A549 (cell line): ENCODE results near the gene COPE. TPM values are rescaled to one million over a fixed set of nuclear protein-coding genes. Genes with fewer than 3 reads are reported as not detected.

ENCODE experiments used
- ATAC-seq, 2 experiments: fragments of 200-7000 bp in 1 of 2; fragments of >200 bp in 1 of 2; cut with Nextera tagmentation in 1 of 2; cut with Tn5 transposase in 1 of 2; 3 replicates each; pipeline versions ENCODE4 v1.8.0 to v1.9.1; 2018 to 2020; ENCODE audit warnings: mild to moderate bottlenecking in 1 of 2, moderate library complexity in 1 of 2
- CTCF ChIA-PET: fragments of 300-600 bp; sonication (Branson Sonifier 250); formaldehyde crosslinking; extraction: SDS; loops from one replicate; lab custom pipeline; 2021; ENCODE audit warnings: antibody characterized with exemption, inconsistent platforms; lab: Yijun Ruan, JAX
- POLR2A ChIA-PET: fragments of 350-600 bp; formaldehyde crosslinking; extraction: SDS; loops from one replicate; lab custom pipeline; 2021; ENCODE audit warnings: antibody characterized with exemption, inconsistent platforms; lab: Yijun Ruan, JAX
- DNase-seq, 2 experiments: peaks; one replicate each; pipeline versions ENCODE4 v3.0.0 to v3.0.0-alpha.2; 2011 to 2016; ENCODE audit warnings: low read depth in 1 of 2, low spot score in 1 of 2
- FAIRE-seq: peaks from 2 replicates; lab custom pipeline; 2011; peaks lifted over from hg19 to GRCh38; lab: Jason Lieb, UNC
- H3K27ac ChIP-seq, 2 experiments: fragments of >200 bp; sonication (Bioruptor Twin); formaldehyde crosslinking; 3 replicates each; pipeline ENCODE4 v1.5.1; 2016 to 2017
- H3K4me1 ChIP-seq: fragments of >200 bp; sonication (Bioruptor Twin); formaldehyde crosslinking; 3 replicates; pipeline ENCODE4 v1.6.1; 2016
- H3K4me2 ChIP-seq: fragments of >200 bp; sonication (Bioruptor Twin); formaldehyde crosslinking; 3 replicates; pipeline ENCODE4 v1.6.1; 2016
- H3K4me3 ChIP-seq: fragments of >200 bp; sonication (Bioruptor Twin); formaldehyde crosslinking; 3 replicates; pipeline ENCODE4 v1.5.1; 2016
- H3K9me3 ChIP-seq: fragments of >200 bp; sonication (Bioruptor Twin); formaldehyde crosslinking; 3 replicates; pipeline ENCODE4 v1.6.1; 2016
- BHLHE40 ChIP-seq: IDR thresholded peaks from 2 replicates; pipeline ENCODE4 v1.6.1; 2012; ENCODE audit warnings: low read depth, low read length, inconsistent platforms
- CBX2 ChIP-seq: fragments of 200-600 bp; sonication (generic); IDR thresholded peaks from 2 replicates; pipeline ENCODE4 v1.6.1; 2016; ENCODE audit warnings: low read depth, mild to moderate bottlenecking, borderline replicate concordance
- CBX8 ChIP-seq: fragments of 200-600 bp; sonication (generic); IDR thresholded peaks from 2 replicates; pipeline ENCODE4 v1.6.1; 2016
- CEBPB ChIP-seq, 2 experiments: fragments of >200 bp in 1 of 2; sonication (Bioruptor Twin) in 1 of 2; formaldehyde crosslinking in 1 of 2; IDR thresholded peaks; 2 replicates each; pipeline ENCODE4 v1.6.1; 2012 to 2016
- CHD2 ChIP-seq: fragments of 150-350 bp; IDR thresholded peaks from 2 replicates; pipeline ENCODE4 v1.6.1; 2014; ENCODE audit warnings: low read length; ENCODE audit not compliant: partially characterized antibody
- EHMT2 ChIP-seq: fragments of 200-600 bp; sonication (generic); IDR thresholded peaks from 2 replicates; pipeline ENCODE4 v1.6.1; 2016; ENCODE audit warnings: antibody characterized with exemption, low read depth, mild to moderate bottlenecking, moderate library complexity
- EP300 ChIP-seq, 2 experiments: fragments of >200 bp; sonication (Bioruptor Twin); formaldehyde crosslinking; IDR thresholded peaks; 2 replicates in 1 of 2; 3 replicates in 1 of 2; pipeline ENCODE4 v1.6.1; 2016 to 2017
- FOSB ChIP-seq: fragments of 250-450 bp; sonication (Bioruptor Pico); IDR thresholded peaks from 2 replicates; pipeline ENCODE4 v1.5.0; 2020; ENCODE audit warnings: mild to moderate bottlenecking, moderate library complexity
- FOSL2 ChIP-seq, 2 experiments: fragments of 450-650 bp in 1 of 2; fragments of >200 bp in 1 of 2; sonication (Bioruptor Twin) in 1 of 2; formaldehyde crosslinking; IDR thresholded peaks; 2 replicates each; pipeline versions ENCODE4 v1.5.0 to v1.6.1; 2016 to 2020; ENCODE audit warnings: mild to moderate bottlenecking in 1 of 2, moderate library complexity in 1 of 2
- GATA3 ChIP-seq: IDR thresholded peaks from 2 replicates; pipeline ENCODE4 v1.6.1; 2012; ENCODE audit warnings: borderline replicate concordance
- JUN ChIP-seq, 2 experiments: fragments of >200 bp; sonication (Bioruptor Twin); formaldehyde crosslinking; IDR thresholded peaks; 2 replicates in 1 of 2; 3 replicates in 1 of 2; pipeline ENCODE4 v1.6.1; 2016 to 2017
- MAZ ChIP-seq: fragments of 150-350 bp; IDR thresholded peaks from 2 replicates; pipeline ENCODE4 v1.6.1; 2014; ENCODE audit warnings: antibody characterized with exemption, low read depth, low read length, borderline replicate concordance
- MYC ChIP-seq: IDR thresholded peaks from 2 replicates; pipeline ENCODE4 v1.6.1; 2012; ENCODE audit warnings: mild to moderate bottlenecking, inconsistent platforms, low read length, improper control_type of control experiment, borderline replicate concordance
- NPAS2 ChIP-seq: fragments of 250-450 bp; sonication (Bioruptor Pico); IDR thresholded peaks from 2 replicates; pipeline ENCODE4 v1.8.0; 2022; ENCODE audit warnings: mild to moderate bottlenecking, moderate library complexity, borderline replicate concordance
- POLR2AphosphoS2 ChIP-seq: conservative IDR thresholded peaks from 2 replicates; pipeline ENCODE4 v1.6.1; 2012; ENCODE audit warnings: low read length, improper control_type of control experiment, inconsistent platforms
- RAD21 ChIP-seq, 2 experiments: fragments of >200 bp in 1 of 2; sonication (Bioruptor Twin) in 1 of 2; formaldehyde crosslinking in 1 of 2; IDR thresholded peaks in 1 of 2; conservative IDR thresholded peaks in 1 of 2; 2 replicates in 1 of 2; 3 replicates in 1 of 2; pipeline ENCODE4 v1.6.1; 2012 to 2018; ENCODE audit warnings: inconsistent platforms in 1 of 2
- SMC3 ChIP-seq: fragments of >200 bp; sonication (Bioruptor Twin); formaldehyde crosslinking; IDR thresholded peaks from 3 replicates; pipeline ENCODE4 v1.6.1; 2018; ENCODE audit warnings: inconsistent platforms
- TFCP2L1 ChIP-seq: fragments of 250-450 bp; sonication (Bioruptor Pico); IDR thresholded peaks from 2 replicates; pipeline ENCODE4 v1.5.0; 2021; ENCODE audit warnings: mild to moderate bottlenecking
- ZC3H11A ChIP-seq: fragments of 450-650 bp; IDR thresholded peaks from 2 replicates; pipeline ENCODE4 v1.6.1; 2014; ENCODE audit warnings: antibody characterized with exemption, mild to moderate bottlenecking
- ZNF302 ChIP-seq: fragments of 250-450 bp; sonication (Bioruptor Pico); IDR thresholded peaks from 2 replicates; pipeline ENCODE4 v1.9.0; 2021; ENCODE audit warnings: inconsistent platforms, mild to moderate bottlenecking, moderate library complexity
- WGBS: methylation state at CpG from one replicate; pipeline ENCODE4 v1.1.6; 2017; ENCODE audit errors: missing lambda C conversion rate; 5-methylcytosine and 5-hydroxymethylcytosine counted together
- polyA plus RNA-seq, 4 experiments: library from polyadenylated mRNA; depleted of rRNA in 3 of 4; stranded (reverse); fragments of >200 nt; fragmentation: RNase III in 1 of 4; extraction: RNeasy Plus Mini Kit Qiagen cat#74134 plus additional on column Dnase treatment in 1 of 4; gene quantifications; 2 replicates in 3 of 4; 3 replicates in 1 of 4; pipeline ENCODE4 v1.2.3, GENCODE V29; 2011 to 2017
- TF ChIP-seq, protein P1 (sequence below): IDR thresholded peaks from 2 replicates; pipeline ENCODE4 v1.6.1; 2012
- TF ChIP-seq, protein P2 (sequence below): fragments of 200-600 bp; sonication (generic); IDR thresholded peaks from 2 replicates; pipeline ENCODE4 v1.6.1; 2016; ENCODE audit warnings: antibody characterized with exemption, mild to moderate bottlenecking, moderate library complexity

The COPE gene
- polyA plus RNA-seq, 2 of the 4 experiments (the other 2 are of a cell fraction): 94.0 to 114 TPM

DNA sequence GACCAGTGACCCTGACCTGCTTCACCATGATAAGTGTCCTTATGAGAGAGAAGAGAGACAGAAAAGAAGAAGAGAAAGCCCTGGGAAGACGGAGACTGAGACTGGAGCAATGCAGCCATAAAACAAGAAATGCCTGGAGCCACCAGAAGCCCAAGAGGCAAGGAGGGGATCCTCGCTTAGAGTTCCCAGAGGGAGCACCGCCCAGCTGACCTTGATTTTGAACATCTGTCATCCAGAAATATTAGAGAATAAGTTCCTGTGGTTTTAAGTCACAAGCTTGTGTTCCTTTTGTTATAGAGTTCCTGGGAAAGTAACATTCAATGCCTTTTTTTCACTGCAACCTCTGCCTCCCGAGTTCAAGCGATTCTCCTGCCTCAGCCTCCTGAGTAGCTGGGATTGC is 43.5 kb downstream of the COPE start:
- no peak for FAIRE-seq
- POLR2A ChIA-PET: no interaction called here
- WGBS: 95% methylated on average over 5 of the region's 5 CpGs

DNA sequence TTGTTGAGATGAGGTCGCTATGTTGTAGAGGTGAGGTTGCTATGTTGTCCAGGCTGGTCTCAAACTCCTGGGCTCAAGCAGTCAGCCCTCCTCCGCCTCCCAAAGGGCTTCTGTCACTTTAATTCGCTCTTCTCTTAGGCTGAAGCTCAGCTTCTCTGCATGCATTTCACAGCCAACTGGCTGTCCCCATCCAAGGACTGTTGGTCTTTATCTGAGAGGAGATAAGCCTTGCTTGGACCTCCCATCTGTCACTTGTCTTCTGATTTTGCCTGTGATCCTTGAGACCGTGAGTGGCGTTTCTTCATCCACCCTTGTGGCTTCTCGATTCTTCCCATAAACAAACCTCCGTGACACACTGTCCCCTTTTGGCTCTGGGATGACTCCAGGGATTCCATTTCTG is 47.6 kb downstream of the COPE start:
- ATAC-seq (no peak), FAIRE-seq (no peak)
- H3K9me3 ChIP-seq: no peaks in the 10 kb centered on the region
- H3K4me2 ChIP-seq: no peak overlapping the region
- TF ChIP-seq CHD2 (no peak), RAD21 (conservative IDR thresholded peaks at IDR 0.05 in 1 of 2, IDR thresholded peaks at IDR 0.05 in 1 of 2) (no peak), FOSL2 (IDR thresholded peaks at IDR 0.05) (no peak), FOSL2 (CRISPR knock-in tag; IDR thresholded peaks at IDR 0.05) (no peak)
- TF ChIP-seq, all 56 proteins: peak for 0
- Histone ChIP-seq H3K4me1 (no peaks in the 10 kb centered on the region), H3K4me3 (no peak overlapping the region), H3K27ac (no peak overlapping the region)
- CTCF ChIA-PET: interaction anchor here (1.2 kb wide), 1 partner anchor 16 kb away, joined by 6 read pairs; no protein-coding TSS in a partner anchor
- DNase-seq: no peak
- 87% methylated on average over 7 of the region's 7 CpGs for WGBS
- POLR2A ChIA-PET: no interaction called here

More for the DNA sequence above, 43.5 kb downstream of the COPE start:
- no peaks in the 10 kb centered on the region for H3K9me3 ChIP-seq
- no peak for DNase-seq
- H3K4me2 ChIP-seq: no peak overlapping the region
- no peak for ATAC-seq
- CTCF ChIA-PET: interaction anchor here (0.6 to 3.9 kb wide), 4 partner anchors 9 to 1407 kb away, joined by 3 to 21 read pairs (median 6); no protein-coding TSS in a partner anchor
- no peak overlapping the region for H3K4me3 ChIP-seq
- TF ChIP-seq ZC3H11A: no peak
- TF ChIP-seq, protein P1, sequence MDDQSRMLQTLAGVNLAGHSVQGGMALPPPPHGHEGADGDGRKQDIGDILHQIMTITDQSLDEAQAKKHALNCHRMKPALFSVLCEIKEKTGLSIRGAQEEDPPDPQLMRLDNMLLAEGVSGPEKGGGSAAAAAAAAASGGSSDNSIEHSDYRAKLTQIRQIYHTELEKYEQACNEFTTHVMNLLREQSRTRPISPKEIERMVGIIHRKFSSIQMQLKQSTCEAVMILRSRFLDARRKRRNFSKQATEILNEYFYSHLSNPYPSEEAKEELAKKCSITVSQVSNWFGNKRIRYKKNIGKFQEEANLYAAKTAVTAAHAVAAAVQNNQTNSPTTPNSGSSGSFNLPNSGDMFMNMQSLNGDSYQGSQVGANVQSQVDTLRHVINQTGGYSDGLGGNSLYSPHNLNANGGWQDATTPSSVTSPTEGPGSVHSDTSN: no peak
- TF ChIP-seq CBX8: no peak
- no peak for TF ChIP-seq POLR2AphosphoS2
- no peak for TF ChIP-seq FOSL2 (IDR thresholded peaks at IDR 0.05)
- no peak for TF ChIP-seq FOSL2 (CRISPR knock-in tag; IDR thresholded peaks at IDR 0.05)
- TF ChIP-seq NPAS2 (CRISPR knock-in tag): no peak
- TF ChIP-seq EP300 (IDR thresholded peaks at IDR 0.05): no peak
- no peak for TF ChIP-seq GATA3
- TF ChIP-seq BHLHE40: no peak
- TF ChIP-seq SMC3: no peak
- TF ChIP-seq EHMT2: no peak
- H3K27ac ChIP-seq: no peak overlapping the region
- H3K4me1 ChIP-seq: no peaks in the 10 kb centered on the region

DNA sequence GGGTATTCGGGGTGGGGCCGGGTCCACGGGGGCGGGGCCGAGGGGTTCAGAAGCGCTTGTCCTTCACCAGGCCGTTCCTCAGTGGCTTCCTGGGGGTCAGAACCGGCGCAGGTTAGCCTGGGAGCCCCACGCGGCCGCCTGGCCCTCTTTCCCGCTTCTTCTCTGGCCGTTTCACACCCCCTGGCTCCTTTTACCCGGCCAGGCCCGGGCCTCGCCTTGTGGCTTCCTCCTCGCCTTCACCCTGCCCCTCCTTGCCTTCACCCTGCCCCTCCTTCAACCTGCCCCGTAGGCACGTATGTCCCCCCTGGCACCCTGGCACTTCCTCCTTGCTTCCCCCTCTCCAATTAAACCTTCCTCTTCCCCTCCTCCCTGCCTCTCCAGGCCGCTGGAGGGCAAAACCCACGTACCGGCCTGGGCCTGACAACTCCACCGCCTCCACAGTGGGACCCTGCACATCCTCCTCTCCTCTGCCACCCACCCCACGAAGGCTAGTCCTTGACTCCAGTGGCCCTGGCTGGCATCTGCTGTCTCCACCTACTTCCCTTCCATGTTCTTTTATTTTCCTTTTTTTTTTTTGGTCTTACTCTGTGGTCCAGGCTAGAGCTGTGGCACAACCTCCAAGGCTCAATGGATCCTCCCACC is 48.5 kb downstream of the COPE start:
- ATAC-seq: no peak
- Histone ChIP-seq H3K9me3 (no peaks in the 10 kb centered on the region), H3K27ac (no peak overlapping the region), H3K4me2 (no peak overlapping the region), H3K4me1 (no peaks in the 10 kb centered on the region), H3K4me3 (no peak overlapping the region)
- 92% methylated on average over 15 of the region's 25 CpGs for WGBS
- no peak for FAIRE-seq
- no peak for TF ChIP-seq MYC
- no peak for TF ChIP-seq MAZ
- TF ChIP-seq, protein P2, sequence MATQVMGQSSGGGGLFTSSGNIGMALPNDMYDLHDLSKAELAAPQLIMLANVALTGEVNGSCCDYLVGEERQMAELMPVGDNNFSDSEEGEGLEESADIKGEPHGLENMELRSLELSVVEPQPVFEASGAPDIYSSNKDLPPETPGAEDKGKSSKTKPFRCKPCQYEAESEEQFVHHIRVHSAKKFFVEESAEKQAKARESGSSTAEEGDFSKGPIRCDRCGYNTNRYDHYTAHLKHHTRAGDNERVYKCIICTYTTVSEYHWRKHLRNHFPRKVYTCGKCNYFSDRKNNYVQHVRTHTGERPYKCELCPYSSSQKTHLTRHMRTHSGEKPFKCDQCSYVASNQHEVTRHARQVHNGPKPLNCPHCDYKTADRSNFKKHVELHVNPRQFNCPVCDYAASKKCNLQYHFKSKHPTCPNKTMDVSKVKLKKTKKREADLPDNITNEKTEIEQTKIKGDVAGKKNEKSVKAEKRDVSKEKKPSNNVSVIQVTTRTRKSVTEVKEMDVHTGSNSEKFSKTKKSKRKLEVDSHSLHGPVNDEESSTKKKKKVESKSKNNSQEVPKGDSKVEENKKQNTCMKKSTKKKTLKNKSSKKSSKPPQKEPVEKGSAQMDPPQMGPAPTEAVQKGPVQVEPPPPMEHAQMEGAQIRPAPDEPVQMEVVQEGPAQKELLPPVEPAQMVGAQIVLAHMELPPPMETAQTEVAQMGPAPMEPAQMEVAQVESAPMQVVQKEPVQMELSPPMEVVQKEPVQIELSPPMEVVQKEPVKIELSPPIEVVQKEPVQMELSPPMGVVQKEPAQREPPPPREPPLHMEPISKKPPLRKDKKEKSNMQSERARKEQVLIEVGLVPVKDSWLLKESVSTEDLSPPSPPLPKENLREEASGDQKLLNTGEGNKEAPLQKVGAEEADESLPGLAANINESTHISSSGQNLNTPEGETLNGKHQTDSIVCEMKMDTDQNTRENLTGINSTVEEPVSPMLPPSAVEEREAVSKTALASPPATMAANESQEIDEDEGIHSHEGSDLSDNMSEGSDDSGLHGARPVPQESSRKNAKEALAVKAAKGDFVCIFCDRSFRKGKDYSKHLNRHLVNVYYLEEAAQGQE: no peak
- no peak for TF ChIP-seq CEBPB (IDR thresholded peaks at IDR 0.05)
- TF ChIP-seq EHMT2: no peak
- no peak for TF ChIP-seq FOSL2 (IDR thresholded peaks at IDR 0.05)
- no peak for TF ChIP-seq FOSL2 (CRISPR knock-in tag; IDR thresholded peaks at IDR 0.05)
- TF ChIP-seq FOSB (CRISPR knock-in tag): no peak
- TF ChIP-seq TFCP2L1 (CRISPR knock-in tag): no peak
- no peak for TF ChIP-seq JUN (IDR thresholded peaks at IDR 0.05)
- TF ChIP-seq ZNF302: no peak
- TF ChIP-seq CBX2: no peak
- no peak for TF ChIP-seq SMC3
- CTCF ChIA-PET: interaction anchor here (0.6 to 0.7 kb wide), 2 partner anchors 91 to 525 kb away, joined by 3 to 5 read pairs; no protein-coding TSS in a partner anchor
- no peak for DNase-seq
- POLR2A ChIA-PET: no interaction called here
